ENCODE results near the gene SCML2. TPM values are rescaled to one million over a fixed set of nuclear protein-coding genes. Genes with fewer than 3 reads are reported as not detected.
"Not testable (repeated sequence)": the region's sequence is repeated elsewhere in the genome, so short reads cannot be mapped to it uniquely, and the experiment has no call there.

Gene SCML2
- total RNA-seq, 1 experiment from 2014 or later = 6.3 TPM

DNA sequence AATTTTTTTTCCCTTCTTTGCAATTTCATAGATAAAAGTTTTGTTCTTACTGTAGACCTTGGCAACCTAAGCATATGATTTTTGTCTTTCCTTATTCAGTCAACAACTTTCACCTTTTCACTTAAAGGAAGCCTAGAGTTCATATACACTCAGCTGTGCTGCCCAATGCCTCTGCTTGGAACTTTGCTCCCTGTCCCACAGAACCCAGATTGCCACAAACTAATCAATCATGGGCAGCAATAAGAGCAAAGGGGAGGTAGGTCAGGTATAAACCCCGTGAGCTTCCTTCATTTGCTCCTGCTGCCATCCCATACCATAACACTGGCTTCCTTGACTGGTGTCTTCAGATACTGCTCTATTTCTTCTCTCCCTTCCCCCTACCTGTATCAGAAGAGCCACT lies 82.8 kb downstream of the SCML2 start:
- DNase-seq (ENCODE audit: low spot score) = no peak

DNA sequence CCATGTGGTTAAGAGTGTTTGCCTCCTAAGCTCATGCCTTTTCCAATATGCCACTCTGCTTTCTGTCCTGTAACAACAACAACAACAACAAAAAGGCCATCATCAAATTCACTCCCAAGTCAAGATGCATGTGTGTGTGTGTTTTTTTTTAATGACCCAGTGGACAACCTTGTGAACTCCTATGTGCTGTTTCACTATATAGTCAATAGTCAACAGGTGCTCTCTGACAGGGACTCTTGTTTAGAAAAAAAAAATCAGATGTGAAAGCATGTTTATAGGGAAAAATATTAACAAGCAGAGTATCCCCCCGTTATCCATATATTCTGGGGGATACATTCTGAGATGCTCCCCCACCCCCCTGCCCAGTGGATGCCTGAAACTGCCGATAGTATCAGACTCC lies 83.2 kb downstream of the SCML2 start:
- DNase-seq (ENCODE audit: low spot score) = no peak

GRCh38 chrX:18255059-18255458 lies 99.4 kb downstream of the SCML2 start:
- no peak for DNase-seq (ENCODE audit: low spot score)

DNA sequence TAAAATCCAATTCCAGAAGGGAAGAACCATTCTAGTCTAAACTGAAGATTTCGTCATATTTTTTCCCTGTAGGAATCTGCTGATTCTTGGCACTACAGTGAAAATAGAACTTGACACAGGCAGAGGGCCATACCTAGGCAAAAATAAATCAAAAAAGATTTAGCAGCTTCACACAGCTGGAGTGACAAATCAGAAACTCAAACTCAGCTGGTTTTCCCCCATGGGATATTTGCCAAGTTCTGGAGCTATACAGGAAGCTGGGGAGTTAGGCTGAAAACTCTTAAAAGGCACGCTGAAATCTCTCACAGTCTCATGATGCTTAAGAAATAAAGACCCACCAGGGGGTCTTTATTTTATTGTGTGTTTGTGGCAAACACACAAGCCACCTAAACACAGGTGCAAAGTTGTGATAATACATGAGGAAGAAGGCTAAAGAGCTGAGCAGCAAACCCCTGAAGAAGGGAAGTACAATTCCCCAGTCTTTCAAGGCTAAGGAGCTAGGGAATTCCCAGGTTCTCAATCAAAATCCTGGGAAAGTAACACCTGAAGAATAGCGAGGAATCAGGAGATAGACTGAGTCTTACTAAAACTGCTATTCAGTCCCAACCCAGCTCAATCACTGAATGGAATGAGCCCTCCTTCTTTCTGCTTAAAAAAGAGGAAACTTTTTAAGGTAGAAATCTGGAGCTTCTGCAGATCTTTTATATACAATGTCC lies 101.7 kb downstream of the SCML2 start:
- DNase-seq (ENCODE audit: low spot score) = no peak

- not testable (repeated sequence) for DNase-seq (ENCODE audit: low spot score)
Measured at GRCh38 chrX:18229646-18230045, 124.8 kb downstream of the SCML2 start.

DNA sequence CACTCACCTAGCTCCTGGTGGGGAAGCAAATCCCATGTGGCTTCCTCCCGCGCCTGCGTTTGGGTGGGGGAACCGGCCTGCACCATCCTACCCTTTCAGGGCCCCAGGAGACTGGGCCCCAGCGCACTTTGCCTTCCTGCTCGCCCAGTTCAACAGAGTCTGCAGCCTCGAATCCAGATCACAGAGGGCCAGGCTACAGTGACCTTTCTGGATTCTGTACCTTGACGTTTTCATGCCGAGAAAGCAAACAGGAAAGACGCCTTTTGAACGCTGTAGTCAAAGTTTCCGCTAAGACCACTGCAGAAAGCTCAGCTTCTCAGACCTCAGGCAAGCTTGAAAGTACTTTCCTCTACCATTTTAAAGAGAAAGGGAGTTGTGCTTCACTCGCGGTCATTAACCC lies 126.4 kb downstream of the SCML2 start:
- DNase-seq (ENCODE audit: low spot score) = no peak

- no peak for DNase-seq (ENCODE audit: low spot score)
Measured at GRCh38 chrX:18227458-18227857, 127.0 kb downstream of the SCML2 start.

DNA sequence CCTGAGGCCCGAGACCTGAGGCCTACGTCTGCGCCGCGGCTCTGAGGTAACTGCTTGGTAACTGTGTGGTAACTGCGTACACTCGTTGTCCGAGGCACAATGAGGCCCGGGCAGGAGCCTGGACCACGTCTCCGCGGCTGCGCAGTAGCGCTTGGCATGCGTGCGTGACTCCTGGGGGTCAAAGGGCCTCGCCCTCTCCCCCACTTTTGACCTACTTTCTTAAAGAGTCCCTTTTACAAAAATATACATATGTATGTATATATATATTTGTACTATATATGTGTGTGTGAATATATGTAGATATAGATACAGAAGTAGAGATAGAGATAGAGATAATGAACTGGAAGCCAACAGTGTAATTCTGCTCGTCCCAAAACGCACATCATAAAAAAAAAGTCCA lies 133.7 kb downstream of the SCML2 start, which contains the start of gene BEND2:
Gene BEND2 (minus strand): TSS at position 101 of the 400 bp plus-strand sequence. CDS start 136 bp downstream, outside the sequence.
- no peak for DNase-seq (ENCODE audit: low spot score)

- DNase-seq (ENCODE audit: low spot score) = no peak
Measured at GRCh38 chrX:18210470-18210869, 144.0 kb downstream of the SCML2 start.

DNA sequence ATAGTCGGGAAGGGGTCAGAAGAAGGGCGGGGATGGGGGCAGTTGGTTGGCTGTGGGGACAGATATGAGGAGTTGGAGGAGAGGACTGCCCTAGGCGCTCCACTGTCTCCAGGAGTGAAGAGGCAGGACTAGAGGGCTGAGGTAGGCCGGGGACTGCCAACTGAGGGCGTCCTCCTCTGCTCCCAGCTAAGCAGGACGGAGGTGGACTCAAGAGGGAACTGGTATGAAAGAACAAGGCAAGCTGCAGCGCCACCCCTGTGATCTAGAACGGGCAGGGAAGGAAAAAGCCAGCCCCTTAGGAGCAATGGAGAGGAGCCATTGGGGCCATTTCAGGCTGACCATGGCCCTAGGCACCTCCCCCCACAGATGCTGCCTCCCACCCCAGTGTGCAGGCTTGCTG lies 147.8 kb downstream of the SCML2 start:
- no peak for DNase-seq (ENCODE audit: low spot score)

GRCh38 chrX:18203631-18204030 lies 150.9 kb downstream of the SCML2 start:
- no peak for DNase-seq (ENCODE audit: low spot score)

GRCh38 chrX:18194688-18195087 lies 159.8 kb downstream of the SCML2 start:
- DNase-seq (ENCODE audit: low spot score) = no peak

Other genes starting within 250 kb of the SCML2 start
- gene BEND2, start 133.8 kb downstream of the SCML2 start, total RNA-seq (2014; rRNA removed; shearing (Covaris generic)) = not detected in 2 replicates
- gene CDKL5, start 70.9 kb upstream of the SCML2 start, total RNA-seq (2014; rRNA removed; shearing (Covaris generic)) = 1.5 and 2.9 TPM in 2 replicates